WTC11 (cell line): Measurements from ENCODE around the gene HLF.

Source experiments
- MAX ChIP-seq: sonication (generic); formaldehyde crosslinking; IDR thresholded peaks from 2 replicates; pipeline ENCODE4 v1.8.0; 2022; ENCODE audit warnings: mild to moderate bottlenecking, missing genetic modification reagents
- SP1 ChIP-seq: sonication (generic); formaldehyde crosslinking; conservative IDR thresholded peaks from 2 replicates; pipeline ENCODE4 v1.8.1; 2022; ENCODE audit warnings: missing genetic modification reagents
- STAT6 ChIP-seq: sonication (generic); formaldehyde crosslinking; conservative IDR thresholded peaks from 2 replicates; pipeline ENCODE4 v1.8.1; 2023; ENCODE audit warnings: mild to moderate bottlenecking, low read depth, missing genetic modification reagents, moderate library complexity
- TEAD4 ChIP-seq: sonication (generic); formaldehyde crosslinking; IDR thresholded peaks from 2 replicates; pipeline ENCODE4 v1.8.0; 2022; ENCODE audit warnings: mild to moderate bottlenecking, missing genetic modification reagents
- TF ChIP-seq, protein P1 (sequence below): fragments of 200-600 bp; IDR thresholded peaks from 2 replicates; pipeline ENCODE4 v1.8.0; 2022; ENCODE audit warnings: antibody characterized with exemption
- TF ChIP-seq, protein P2 (sequence below): fragments of 250-450 bp; sonication (Bioruptor Pico); IDR thresholded peaks from 2 replicates; pipeline ENCODE4 v1.8.0; 2021; ENCODE audit warnings: mild to moderate bottlenecking
- TF ChIP-seq, protein P3 (sequence below): sonication (generic); formaldehyde crosslinking; IDR thresholded peaks from 2 replicates; pipeline ENCODE4 v1.8.1; 2022; ENCODE audit warnings: mild to moderate bottlenecking, moderate library complexity, missing genetic modification reagents

DNA sequence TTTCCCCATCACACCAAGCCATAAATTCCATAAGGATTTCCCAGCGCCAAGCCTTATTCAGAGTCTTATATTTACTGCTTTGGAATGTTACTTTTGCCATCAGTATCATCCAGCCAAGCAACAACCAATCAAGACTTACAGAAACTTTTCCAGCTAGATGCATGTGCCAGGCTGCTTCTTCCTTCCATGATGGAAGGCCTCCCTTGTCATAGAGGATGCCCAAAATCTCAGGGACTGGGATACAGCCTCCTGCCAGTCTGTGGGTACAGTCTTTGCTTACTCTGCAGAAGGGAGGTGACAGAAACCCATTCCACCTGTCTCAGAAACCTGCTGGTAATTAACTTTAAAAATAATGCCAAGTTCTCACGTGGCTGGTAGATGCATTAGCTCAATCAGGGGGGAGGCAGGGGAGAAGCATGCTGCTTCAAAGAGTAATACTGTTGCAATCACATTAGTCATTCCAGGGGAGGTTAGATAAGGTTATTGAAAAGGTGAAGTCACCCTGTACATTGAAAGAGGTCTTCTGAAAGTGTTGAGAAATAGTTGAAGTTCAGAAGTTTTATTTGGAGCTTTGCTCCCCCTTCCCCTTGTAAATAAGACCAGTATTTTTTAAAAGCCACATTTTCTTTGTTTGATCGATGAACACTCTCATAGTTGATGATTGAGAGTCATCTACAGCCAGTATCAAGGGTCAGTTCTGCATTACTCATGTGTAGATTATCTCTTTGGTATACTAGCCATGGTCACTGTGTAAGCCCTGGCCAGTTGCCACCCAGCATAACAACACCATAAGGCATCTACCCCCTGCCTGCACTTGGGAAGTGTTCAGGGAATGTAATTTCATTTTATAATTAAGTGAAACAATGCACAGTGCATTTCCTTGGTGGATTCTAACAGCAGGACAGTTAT lies 22.2 kb downstream of the HLF start:
- TF ChIP-seq MAX (no peak), TEAD4 (no peak), SP1 (CRISPR knock-in tag) (no peak), STAT6 (CRISPR knock-in tag) (no peak)
- TF ChIP-seq, protein P1, sequence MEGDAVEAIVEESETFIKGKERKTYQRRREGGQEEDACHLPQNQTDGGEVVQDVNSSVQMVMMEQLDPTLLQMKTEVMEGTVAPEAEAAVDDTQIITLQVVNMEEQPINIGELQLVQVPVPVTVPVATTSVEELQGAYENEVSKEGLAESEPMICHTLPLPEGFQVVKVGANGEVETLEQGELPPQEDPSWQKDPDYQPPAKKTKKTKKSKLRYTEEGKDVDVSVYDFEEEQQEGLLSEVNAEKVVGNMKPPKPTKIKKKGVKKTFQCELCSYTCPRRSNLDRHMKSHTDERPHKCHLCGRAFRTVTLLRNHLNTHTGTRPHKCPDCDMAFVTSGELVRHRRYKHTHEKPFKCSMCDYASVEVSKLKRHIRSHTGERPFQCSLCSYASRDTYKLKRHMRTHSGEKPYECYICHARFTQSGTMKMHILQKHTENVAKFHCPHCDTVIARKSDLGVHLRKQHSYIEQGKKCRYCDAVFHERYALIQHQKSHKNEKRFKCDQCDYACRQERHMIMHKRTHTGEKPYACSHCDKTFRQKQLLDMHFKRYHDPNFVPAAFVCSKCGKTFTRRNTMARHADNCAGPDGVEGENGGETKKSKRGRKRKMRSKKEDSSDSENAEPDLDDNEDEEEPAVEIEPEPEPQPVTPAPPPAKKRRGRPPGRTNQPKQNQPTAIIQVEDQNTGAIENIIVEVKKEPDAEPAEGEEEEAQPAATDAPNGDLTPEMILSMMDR, result no peak
- TF ChIP-seq, protein P2, sequence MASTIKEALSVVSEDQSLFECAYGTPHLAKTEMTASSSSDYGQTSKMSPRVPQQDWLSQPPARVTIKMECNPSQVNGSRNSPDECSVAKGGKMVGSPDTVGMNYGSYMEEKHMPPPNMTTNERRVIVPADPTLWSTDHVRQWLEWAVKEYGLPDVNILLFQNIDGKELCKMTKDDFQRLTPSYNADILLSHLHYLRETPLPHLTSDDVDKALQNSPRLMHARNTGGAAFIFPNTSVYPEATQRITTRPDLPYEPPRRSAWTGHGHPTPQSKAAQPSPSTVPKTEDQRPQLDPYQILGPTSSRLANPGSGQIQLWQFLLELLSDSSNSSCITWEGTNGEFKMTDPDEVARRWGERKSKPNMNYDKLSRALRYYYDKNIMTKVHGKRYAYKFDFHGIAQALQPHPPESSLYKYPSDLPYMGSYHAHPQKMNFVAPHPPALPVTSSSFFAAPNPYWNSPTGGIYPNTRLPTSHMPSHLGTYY (CRISPR knock-in tag), result no peak
- TF ChIP-seq, protein P3, sequence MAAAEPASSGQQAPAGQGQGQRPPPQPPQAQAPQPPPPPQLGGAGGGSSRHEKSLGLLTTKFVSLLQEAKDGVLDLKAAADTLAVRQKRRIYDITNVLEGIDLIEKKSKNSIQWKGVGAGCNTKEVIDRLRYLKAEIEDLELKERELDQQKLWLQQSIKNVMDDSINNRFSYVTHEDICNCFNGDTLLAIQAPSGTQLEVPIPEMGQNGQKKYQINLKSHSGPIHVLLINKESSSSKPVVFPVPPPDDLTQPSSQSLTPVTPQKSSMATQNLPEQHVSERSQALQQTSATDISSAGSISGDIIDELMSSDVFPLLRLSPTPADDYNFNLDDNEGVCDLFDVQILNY, result no peak
